Mesothelial cell of epicardium (in vitro differentiated cells): ENCODE measurements around the gene FAXDC2. TPM values are rescaled to one million over a fixed set of nuclear protein-coding genes. Genes with fewer than 3 reads are reported as not detected.

ENCODE experiments used
- DNase-seq, 2 experiments: peaks; one replicate each; pipeline ENCODE4 v3.0.0; 2021; ENCODE audit warnings: low spot score in 2 of 2; ENCODE audit not compliant: unreplicated experiment in 2 of 2
- H3K27ac Mint-ChIP-seq: 2 replicates; pipeline ENCODE4 v1.8.0; 2021; ENCODE audit warnings: mixed read lengths
- H3K27me3 Mint-ChIP-seq: 2 replicates; pipeline ENCODE4 v1.8.0; 2021; ENCODE audit warnings: low read depth, mixed read lengths
- H3K36me3 Mint-ChIP-seq: 2 replicates; pipeline ENCODE4 v1.8.0; 2021; ENCODE audit warnings: mixed read lengths
- H3K4me1 Mint-ChIP-seq: 2 replicates; pipeline ENCODE4 v1.8.0; 2021; ENCODE audit warnings: mixed read lengths
- H3K4me3 Mint-ChIP-seq: 2 replicates; pipeline ENCODE4 v1.8.0; 2021; ENCODE audit warnings: mild to moderate bottlenecking, moderate library complexity, mixed read lengths
- H3K9me3 Mint-ChIP-seq: 2 replicates; pipeline ENCODE4 v1.8.0; 2021; ENCODE audit warnings: mixed read lengths
- CTCF ChIP-seq: fragments of 200-600 bp; sonication (generic); IDR thresholded peaks from one replicate; pipeline ENCODE4 v1.5.0; 2021; ENCODE audit warnings: antibody characterized with exemption; ENCODE audit not compliant: unreplicated experiment
- total RNA-seq: library from RNA; stranded (reverse); gene quantifications from 3 replicates; pipeline ENCODE4 v1.2.1, GENCODE V29; 2021

Gene FAXDC2
- total RNA-seq, 1 donor from 2014 or later: 30.6 TPM

GRCh38 chr5:154860765-154861164 lies 10.4 kb upstream of the FAXDC2 start:
- no peak for TF ChIP-seq CTCF
- Mint-ChIP-seq H3K27ac (peak overlapping the region; percentile 40), H3K4me3 (peak overlapping the region; percentile 92), H3K36me3 (peaks cover 24% of the 10 kb centered on the region), H3K9me3 (no peaks in the 10 kb centered on the region), H3K4me1 (peaks cover 26% of the 10 kb centered on the region), H3K27me3 (no peaks in the 10 kb centered on the region)
- no peak for DNase-seq

- no peak for DNase-seq
- Mint-ChIP-seq H3K36me3 (peaks cover 17% of the 10 kb centered on the region), H3K9me3 (no peaks in the 10 kb centered on the region), H3K4me3 (peak overlapping the region; percentile 92), H3K27me3 (no peaks in the 10 kb centered on the region), H3K4me1 (peaks cover 26% of the 10 kb centered on the region), H3K27ac (peak overlapping the region; percentile 99)
- no peak for TF ChIP-seq CTCF
Observed at GRCh38 chr5:154860123-154860522, 9.7 kb upstream of the FAXDC2 start.

- H3K36me3 Mint-ChIP-seq: peaks cover 14% of the 10 kb centered on the region
- no peaks in the 10 kb centered on the region for H3K27me3 Mint-ChIP-seq
- no peak for TF ChIP-seq CTCF
- H3K4me3 Mint-ChIP-seq: peak overlapping the region; percentile 92
- peak overlapping the region; percentile 99 for H3K27ac Mint-ChIP-seq
- H3K4me1 Mint-ChIP-seq: peaks cover 26% of the 10 kb centered on the region
- DNase-seq: no peak
- H3K9me3 Mint-ChIP-seq: no peaks in the 10 kb centered on the region
Observed at GRCh38 chr5:154858972-154859871, 8.8 kb upstream of the FAXDC2 start.

GRCh38 chr5:154858297-154858971 lies 8.0 kb upstream of the FAXDC2 start, which contains the start of gene CNOT8:
Gene CNOT8, plus strand, starts transcription at chr5:154858627. Its CDS starts 4,652 bp downstream, at chr5:154863279.
- H3K36me3 Mint-ChIP-seq: peaks cover 9% of the 10 kb centered on the region
- no peak for TF ChIP-seq CTCF

GRCh38 chr5:154857530-154858296 lies 7.3 kb upstream of the FAXDC2 start:
- Mint-ChIP-seq H3K27me3 (no peaks in the 10 kb centered on the region), H3K36me3 (peaks cover 3% of the 10 kb centered on the region), H3K27ac (peak overlapping the region; percentile 99), H3K4me1 (peaks cover 26% of the 10 kb centered on the region), H3K9me3 (no peaks in the 10 kb centered on the region), H3K4me3 (peak overlapping the region; percentile 92)
- DNase-seq: peak; percentile 87 to 93
- no peak for TF ChIP-seq CTCF

More at GRCh38 chr5:154858297-154858971, 8.0 kb upstream of the FAXDC2 start, which contains the start of gene CNOT8:
- Mint-ChIP-seq H3K27ac (peak within 1 kb of the TSS; percentile 99), H3K9me3 (no peaks in the 10 kb centered on the region), H3K27me3 (no peaks in the 10 kb centered on the region), H3K4me3 (peak within 1 kb of the TSS; percentile 92), H3K4me1 (peaks cover 26% of the 10 kb centered on the region)
- DNase-seq: peak; percentile 91 to 96
